ENCODE data around the gene GRXCR1. TPM values are rescaled to one million over a fixed set of nuclear protein-coding genes. Genes with fewer than 3 reads are reported as not detected.

The GRXCR1 gene
- polyA plus RNA-seq, 1 donor (not counting 4 experiments of a cell fraction or from before 2014, with no cell fraction given), result not detected

DNA sequence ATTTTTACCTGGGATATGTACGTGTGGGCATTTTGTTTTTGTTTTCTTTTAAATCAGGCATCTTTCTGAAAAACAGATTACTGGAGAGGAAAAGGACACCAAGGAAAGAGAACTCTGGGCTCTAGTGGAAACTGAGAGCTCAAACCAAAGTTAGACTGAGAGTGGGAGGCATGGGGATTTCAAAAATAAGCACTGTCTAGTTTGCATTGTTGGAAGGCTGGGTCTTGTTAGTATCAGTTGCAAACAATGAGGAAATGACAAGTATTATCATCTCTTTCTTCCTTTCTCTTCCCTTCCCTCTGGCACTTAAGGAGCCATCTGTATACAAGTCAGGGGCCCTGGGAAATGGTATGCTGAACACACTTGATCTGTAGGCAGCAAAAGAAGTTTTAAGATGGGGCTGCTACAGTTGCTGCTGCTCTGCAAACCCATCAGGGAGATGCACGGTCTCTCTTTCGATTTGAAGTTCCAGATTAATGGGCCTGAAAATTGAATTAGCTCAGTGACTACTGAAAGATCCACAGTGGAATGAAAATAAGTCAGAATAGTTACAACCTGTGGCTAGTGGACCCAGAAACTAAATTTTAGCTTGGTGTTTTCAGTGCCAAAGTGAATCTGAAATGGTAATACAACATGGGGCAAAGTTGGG, 48.0 kb upstream of the GRXCR1 start:
- H3K4me2 ChIP-seq (ENCODE audit: control insufficient read depth, extremely low read depth, insufficient read depth, low read depth, low read length), result no peak overlapping the region
- no peaks in the 10 kb centered on the region for H3K79me2 ChIP-seq (ENCODE audit: control insufficient read depth, insufficient read depth, low read length)
- DNase-seq (ENCODE audit: low read depth, low spot score) (no peak), FAIRE-seq (no peak)
- no peaks in the 10 kb centered on the region for H3K36me3 ChIP-seq (ENCODE audit: control insufficient read depth in 2 of 2, extremely low read depth in 1 of 2, insufficient read depth in 2 of 2, low read length in 2 of 2)
- dilution Hi-C loops (cut with MboI; ENCODE audit: extremely low pct_ligation_motif_present, low sequenced_read_pairs), result no loop called here
- no peak overlapping the region for H2AFZ ChIP-seq (ENCODE audit: control insufficient read depth, low read length)
- no peaks in the 10 kb centered on the region for H3K9me3 ChIP-seq (ENCODE audit: control insufficient read depth, low read depth, low read length)
- H3K27ac ChIP-seq (ENCODE audit: control insufficient read depth, insufficient read depth, low read length), result no peak overlapping the region
- H3K9ac ChIP-seq (ENCODE audit: control insufficient read depth, extremely low read depth, insufficient read depth, low read length), result no peak overlapping the region
- H3K27me3 ChIP-seq (ENCODE audit: control insufficient read depth, extremely low read depth, insufficient read depth, low read length), result no peaks in the 10 kb centered on the region
- no peak overlapping the region for H3K4me3 ChIP-seq (ENCODE audit: control insufficient read depth in 2 of 3, extremely low read depth in 1 of 3, insufficient read depth in 2 of 3, low read depth in 1 of 3, low read length in 3 of 3)
- no peaks in the 10 kb centered on the region for H3K9me1 ChIP-seq (ENCODE audit: control insufficient read depth, extremely low read depth, insufficient read depth, low read length)
- no peaks in the 10 kb centered on the region for H4K20me1 ChIP-seq (ENCODE audit: control insufficient read depth, extremely low read depth, insufficient read depth, low read length)
- TF ChIP-seq EZH2 (IDR thresholded peaks at IDR 0.05; ENCODE audit: low read length), result no peak
- TF ChIP-seq, protein P1, sequence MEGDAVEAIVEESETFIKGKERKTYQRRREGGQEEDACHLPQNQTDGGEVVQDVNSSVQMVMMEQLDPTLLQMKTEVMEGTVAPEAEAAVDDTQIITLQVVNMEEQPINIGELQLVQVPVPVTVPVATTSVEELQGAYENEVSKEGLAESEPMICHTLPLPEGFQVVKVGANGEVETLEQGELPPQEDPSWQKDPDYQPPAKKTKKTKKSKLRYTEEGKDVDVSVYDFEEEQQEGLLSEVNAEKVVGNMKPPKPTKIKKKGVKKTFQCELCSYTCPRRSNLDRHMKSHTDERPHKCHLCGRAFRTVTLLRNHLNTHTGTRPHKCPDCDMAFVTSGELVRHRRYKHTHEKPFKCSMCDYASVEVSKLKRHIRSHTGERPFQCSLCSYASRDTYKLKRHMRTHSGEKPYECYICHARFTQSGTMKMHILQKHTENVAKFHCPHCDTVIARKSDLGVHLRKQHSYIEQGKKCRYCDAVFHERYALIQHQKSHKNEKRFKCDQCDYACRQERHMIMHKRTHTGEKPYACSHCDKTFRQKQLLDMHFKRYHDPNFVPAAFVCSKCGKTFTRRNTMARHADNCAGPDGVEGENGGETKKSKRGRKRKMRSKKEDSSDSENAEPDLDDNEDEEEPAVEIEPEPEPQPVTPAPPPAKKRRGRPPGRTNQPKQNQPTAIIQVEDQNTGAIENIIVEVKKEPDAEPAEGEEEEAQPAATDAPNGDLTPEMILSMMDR (optimal IDR thresholded peaks at IDR 0.05 in 1 of 3, IDR thresholded peaks at IDR 0.05 in 1 of 3, conservative IDR thresholded peaks at IDR 0.05 in 1 of 3; ENCODE audit: extremely low read depth in 1 of 3, insufficient read depth in 2 of 3, low read length in 3 of 3), result no peak
- no peaks in the 10 kb centered on the region for H3K4me1 ChIP-seq (ENCODE audit: control insufficient read depth, extremely low read depth, insufficient read depth, low read length)

DNA sequence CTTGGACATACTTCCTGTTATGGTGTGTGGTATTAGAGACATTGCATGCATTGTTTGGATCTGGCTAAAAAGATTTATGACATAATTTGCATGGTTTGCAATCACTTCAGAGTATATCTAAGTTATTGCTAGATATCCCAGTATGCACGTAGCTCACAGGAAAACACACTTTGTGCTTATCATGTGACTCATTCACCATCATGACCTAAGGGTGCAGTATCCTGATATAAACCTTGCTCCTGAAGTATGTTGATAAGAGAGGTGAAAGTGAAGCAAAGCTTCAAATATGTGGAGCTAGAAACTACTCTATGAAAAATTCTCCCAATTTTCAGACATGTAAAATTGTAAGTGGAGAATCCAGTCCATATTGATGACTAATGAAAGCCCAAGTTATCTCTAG, 46.9 kb upstream of the GRXCR1 start:
- FAIRE-seq, result no peak
- H2AFZ ChIP-seq (ENCODE audit: control insufficient read depth, low read length), result no peak overlapping the region

More for the DNA sequence above, 46.9 kb upstream of the GRXCR1 start:
- H3K79me2 ChIP-seq (ENCODE audit: control insufficient read depth, insufficient read depth, low read length), result no peaks in the 10 kb centered on the region
- no peaks in the 10 kb centered on the region for H3K4me1 ChIP-seq (ENCODE audit: control insufficient read depth, extremely low read depth, insufficient read depth, low read length)
- dilution Hi-C loops (cut with MboI; ENCODE audit: extremely low pct_ligation_motif_present, low sequenced_read_pairs), result no loop called here
- H3K4me2 ChIP-seq (ENCODE audit: control insufficient read depth, extremely low read depth, insufficient read depth, low read depth, low read length), result no peak overlapping the region
- H3K9me3 ChIP-seq (ENCODE audit: control insufficient read depth, low read depth, low read length), result no peaks in the 10 kb centered on the region
- H3K36me3 ChIP-seq (ENCODE audit: control insufficient read depth in 2 of 2, extremely low read depth in 1 of 2, insufficient read depth in 2 of 2, low read length in 2 of 2), result no peaks in the 10 kb centered on the region
- no peak overlapping the region for H3K4me3 ChIP-seq (ENCODE audit: control insufficient read depth in 2 of 3, extremely low read depth in 1 of 3, insufficient read depth in 2 of 3, low read depth in 1 of 3, low read length in 3 of 3)
- H3K9me1 ChIP-seq (ENCODE audit: control insufficient read depth, extremely low read depth, insufficient read depth, low read length), result no peaks in the 10 kb centered on the region
- H3K9ac ChIP-seq (ENCODE audit: control insufficient read depth, extremely low read depth, insufficient read depth, low read length), result no peak overlapping the region
- no peaks in the 10 kb centered on the region for H4K20me1 ChIP-seq (ENCODE audit: control insufficient read depth, extremely low read depth, insufficient read depth, low read length)
- H3K27ac ChIP-seq (ENCODE audit: control insufficient read depth, insufficient read depth, low read length), result no peak overlapping the region
- no peak for DNase-seq (ENCODE audit: low read depth, low spot score)
- TF ChIP-seq EZH2 (IDR thresholded peaks at IDR 0.05; ENCODE audit: low read length), result no peak
- TF ChIP-seq, protein P1 (optimal IDR thresholded peaks at IDR 0.05 in 1 of 3, IDR thresholded peaks at IDR 0.05 in 1 of 3, conservative IDR thresholded peaks at IDR 0.05 in 1 of 3; ENCODE audit: extremely low read depth in 1 of 3, insufficient read depth in 2 of 3, low read length in 3 of 3), result no peak
- H3K27me3 ChIP-seq (ENCODE audit: control insufficient read depth, extremely low read depth, insufficient read depth, low read length), result no peaks in the 10 kb centered on the region

All from keratinocyte (primary cell).